Inflammatory macrophage (primary cell): Measurements from ENCODE around the gene KPTN.

Experiments used
- DNase-seq, 2 donors: peaks; one replicate each; pipeline ENCODE4 v3.0.0-alpha.2; 2020 to 2022

Gene KPTN

DNA sequence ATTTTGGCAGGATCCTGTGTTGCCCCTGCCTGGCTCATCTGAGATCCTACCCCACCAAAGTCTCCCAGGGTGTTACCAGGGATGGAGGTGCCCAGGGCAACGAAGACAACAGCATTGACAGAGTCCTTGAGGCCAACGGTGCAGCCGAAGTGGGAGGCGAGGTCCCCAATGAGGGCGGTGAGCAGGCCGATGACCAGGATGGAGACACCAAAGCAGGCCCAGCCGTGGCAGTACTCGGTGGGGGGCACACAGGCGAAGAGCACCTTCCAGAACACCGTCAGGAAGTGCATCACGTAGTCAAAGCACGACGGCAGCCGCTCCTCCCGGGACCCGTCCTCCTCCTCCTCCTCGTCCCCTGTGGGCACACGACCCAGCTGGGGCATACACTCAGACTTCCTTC is 51.9 kb downstream of the KPTN start:
- no peak for DNase-seq

DNA sequence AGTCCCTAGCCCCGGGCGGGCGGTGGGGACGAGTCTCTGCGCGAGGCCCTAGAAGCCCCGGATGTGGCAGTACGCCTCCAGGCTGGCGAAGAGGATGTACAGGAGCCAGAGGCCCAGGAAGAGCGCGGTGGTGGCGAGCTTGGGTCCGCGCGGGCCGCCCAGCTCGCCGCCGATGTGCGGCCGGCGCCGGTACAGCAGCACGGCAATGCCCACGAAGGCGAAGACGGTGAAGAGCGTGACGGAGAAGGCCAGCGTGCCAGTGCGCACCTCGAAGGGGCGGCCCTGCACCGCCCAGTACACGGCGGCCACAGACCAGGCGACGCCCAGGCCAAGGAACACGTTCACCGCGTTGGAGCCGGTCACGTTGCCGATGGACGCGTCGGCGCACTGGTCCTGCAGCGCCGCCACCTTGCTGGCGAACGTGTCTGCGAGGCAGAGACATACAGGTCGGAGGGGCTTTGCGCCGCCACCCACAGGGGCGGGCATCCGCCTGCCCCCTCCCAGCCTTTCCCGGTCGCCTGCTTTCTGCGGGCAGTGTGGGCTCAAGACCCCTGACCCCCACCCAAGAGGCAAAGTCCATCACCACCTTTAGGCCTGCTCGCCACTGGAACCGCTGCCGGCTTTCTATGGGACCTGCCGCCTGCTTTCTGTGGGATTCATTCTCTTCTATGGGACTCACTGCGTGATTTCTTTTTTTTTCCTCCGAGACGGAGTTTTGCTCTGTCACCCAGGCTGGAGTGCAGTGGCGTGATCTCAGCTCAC is 53.8 kb downstream of the KPTN start:
- DNase-seq: peak; percentile 53 to 66

DNA sequence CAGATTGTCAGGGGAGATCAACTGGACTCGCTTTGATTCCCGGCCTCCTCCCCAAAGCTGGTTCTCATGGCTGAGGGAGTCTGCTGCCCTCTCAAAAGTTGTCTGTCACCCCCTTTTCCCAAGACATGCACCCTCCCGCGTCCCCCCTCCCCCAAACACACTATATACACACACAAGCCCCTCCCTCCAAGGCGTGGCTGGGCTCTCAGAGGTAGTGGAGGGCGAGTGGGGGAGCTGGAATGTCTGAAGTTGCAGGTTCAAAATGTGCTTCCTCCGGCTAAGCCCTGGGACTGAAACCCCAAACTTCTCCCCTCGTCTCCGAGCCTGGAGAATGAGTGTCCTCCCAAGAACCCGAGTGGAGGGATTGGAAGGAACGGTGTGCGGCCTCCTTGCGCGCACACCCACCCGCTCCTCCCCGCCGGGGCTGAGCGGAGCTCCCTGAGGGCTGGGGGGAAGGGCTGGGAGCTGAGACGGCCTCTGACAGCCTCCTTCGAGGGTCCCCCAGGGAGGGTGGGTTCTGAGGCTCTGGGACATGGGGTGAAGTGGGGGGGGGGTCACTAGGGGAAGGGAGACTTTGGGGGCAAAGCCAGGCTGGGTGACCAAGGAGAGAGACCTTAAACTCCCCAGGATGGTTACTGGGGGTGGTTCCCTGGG is 54.8 kb downstream of the KPTN start:
- DNase-seq: no peak

DNA sequence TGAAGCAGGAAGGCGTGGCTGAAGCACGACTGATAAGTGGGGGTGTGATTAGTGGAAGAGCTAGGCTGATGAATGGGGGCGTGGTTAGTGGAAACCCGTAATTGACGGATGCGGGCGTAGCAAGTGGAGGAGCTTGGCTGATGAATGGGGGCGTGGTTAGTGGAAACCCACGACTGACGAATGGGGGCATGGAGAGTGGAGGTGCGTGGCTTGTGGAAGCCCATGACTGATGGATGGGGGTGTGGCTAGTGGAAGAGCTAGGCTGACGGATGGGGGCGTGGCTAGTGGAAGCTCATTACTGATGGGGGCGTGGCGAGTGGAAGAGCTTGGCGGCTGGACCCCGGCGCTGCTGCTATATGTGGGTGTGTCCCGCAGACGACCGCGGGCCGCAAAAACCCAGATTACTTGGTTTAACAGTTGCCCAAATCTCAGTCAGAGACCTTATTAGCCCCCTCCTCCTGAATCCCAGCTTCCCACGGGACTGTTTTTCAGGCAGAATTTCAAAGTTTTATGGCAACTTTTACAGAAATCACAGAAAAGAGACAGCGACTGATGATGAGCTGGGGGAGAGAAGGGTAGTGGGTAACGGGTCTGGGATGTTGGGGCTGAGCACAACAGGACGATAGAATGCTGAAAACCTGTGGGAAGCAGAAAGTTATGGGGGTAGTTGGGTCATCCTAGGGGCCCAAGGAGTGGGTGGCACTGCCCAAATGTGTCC is 55.7 kb downstream of the KPTN start:
- peak; percentile 68 to 69 for DNase-seq

DNA sequence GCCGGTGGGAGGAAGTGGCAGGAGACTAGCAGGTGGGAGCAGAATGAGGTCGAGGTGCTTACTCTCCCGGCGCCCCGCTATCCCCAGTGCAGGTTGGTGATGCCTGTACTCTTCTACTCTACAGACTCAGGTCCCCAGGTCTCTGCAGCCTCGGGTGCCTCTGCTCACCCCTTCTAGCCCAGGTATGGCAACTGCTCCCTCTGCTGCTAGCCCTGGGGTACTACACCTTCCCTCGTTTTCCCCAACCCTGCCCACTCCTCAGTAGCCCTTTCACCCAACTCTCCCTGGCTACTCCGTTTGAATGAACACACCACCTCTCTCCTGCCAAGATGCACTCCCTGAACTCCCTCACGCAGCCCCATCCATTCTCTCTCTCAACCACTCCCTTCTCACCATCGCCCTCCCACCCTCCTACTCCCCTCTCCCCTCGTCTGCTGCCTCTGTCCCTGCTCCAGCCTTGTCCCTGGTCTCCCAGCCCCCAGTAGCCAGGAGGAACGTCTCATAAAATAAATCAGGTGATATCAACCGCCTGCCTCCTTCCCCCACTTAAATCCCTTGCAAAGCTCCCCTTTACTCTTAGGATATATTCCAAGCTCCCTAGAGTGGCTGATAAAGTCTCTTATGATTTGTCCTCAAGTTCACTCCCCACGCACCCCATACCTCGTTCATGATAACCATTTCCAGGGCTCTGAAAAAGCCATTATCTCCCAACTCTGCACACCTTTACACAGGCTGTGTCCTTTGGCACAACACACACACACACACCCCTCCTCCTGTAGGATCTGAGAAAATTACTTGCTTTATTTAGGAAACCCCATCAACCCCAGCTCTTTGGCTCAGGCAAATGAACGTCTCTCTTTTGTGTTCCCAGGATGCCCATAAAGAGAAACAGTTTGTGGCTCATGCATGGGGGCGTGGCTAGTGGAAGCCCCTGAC is 56.5 kb downstream of the KPTN start:
- peak; percentile 32 to 47 for DNase-seq
